PC-3 (cell line): ENCODE data around the gene TMEM18. TPM values are rescaled to one million over a fixed set of nuclear protein-coding genes. Genes with fewer than 3 reads are reported as not detected.

Experiments
- ATAC-seq: fragments of 200-7000 bp; cut with Tn5 transposase; 2 replicates; pipeline ENCODE4 v1.9.1; 2020; ENCODE audit warnings: mild to moderate bottlenecking, moderate library complexity
- BruUV-seq: library from RNA; stranded (reverse); fragments of 400-500 nt; replicated peaks from 2 replicates; lab custom pipeline; 2021; lab: Mats Ljungman, UMichigan
- CTCF ChIA-PET: fragments of 300-600 bp; sonication (Branson Sonifier 250); formaldehyde crosslinking; loops from one replicate; lab custom pipeline; 2022; ENCODE audit warnings: antibody characterized with exemption; lab: Charles Lee
- POLR2A ChIA-PET: fragments of 300-600 bp; sonication (Branson Sonifier 250); formaldehyde crosslinking; loops from one replicate; lab custom pipeline; 2022; ENCODE audit warnings: antibody characterized with exemption; ENCODE audit not compliant: unreplicated experiment; lab: Charles Lee
- DNase-seq: peaks from one replicate; pipeline ENCODE4 v3.0.0-alpha.2; 2015
- H2AFZ ChIP-seq: fragments of 300-600 bp; sonication (generic); 2 replicates; pipeline ENCODE4 v1.6.0; 2016; ENCODE audit warnings: antibody characterized with exemption, low read length
- H3F3A ChIP-seq: fragments of 300-600 bp; sonication (generic); one replicate; pipeline ENCODE4 v1.6.0; 2017; ENCODE audit warnings: antibody characterized with exemption, low read length, control low read depth, mild to moderate bottlenecking; ENCODE audit not compliant: unreplicated experiment
- H3K27ac ChIP-seq: fragments of 300-600 bp; sonication (generic); 2 replicates; pipeline ENCODE4 v1.5.1; 2016; ENCODE audit warnings: mild to moderate bottlenecking, low read length
- H3K27me3 ChIP-seq: fragments of 300-600 bp; sonication (generic); 2 replicates; pipeline ENCODE4 v1.6.1; 2016; ENCODE audit warnings: low read length, mixed read lengths
- H3K36me3 ChIP-seq: fragments of 300-600 bp; sonication (generic); 2 replicates; pipeline ENCODE4 v1.6.1; 2016; ENCODE audit warnings: low read depth, mixed run types, low read length, mixed read lengths
- H3K4me1 ChIP-seq: fragments of 300-600 bp; sonication (generic); 2 replicates; pipeline ENCODE4 v1.5.1; 2016; ENCODE audit warnings: low read length; ENCODE audit not compliant: insufficient read depth
- H3K4me2 ChIP-seq: fragments of 300-600 bp; sonication (generic); 2 replicates; pipeline ENCODE4 v1.6.0; 2016; ENCODE audit warnings: low read length
- H3K4me3 ChIP-seq: fragments of 300-600 bp; sonication (generic); 2 replicates; pipeline ENCODE4 v1.5.1; 2016; ENCODE audit warnings: mild to moderate bottlenecking, low read length, mixed read lengths
- H3K79me2 ChIP-seq: fragments of 300-600 bp; sonication (generic); 2 replicates; pipeline ENCODE4 v1.6.1; 2017; ENCODE audit warnings: low read length, mixed read lengths
- H3K9ac ChIP-seq: fragments of 300-600 bp; sonication (generic); 2 replicates; pipeline ENCODE4 v1.6.0; 2016; ENCODE audit warnings: mild to moderate bottlenecking, low read length
- H3K9me2 ChIP-seq: fragments of 300-600 bp; sonication (generic); replicated peaks from 2 replicates; pipeline ENCODE4 v1.6.1; 2016; ENCODE audit warnings: mixed run types, low read length, mixed read lengths
- H3K9me3 ChIP-seq: fragments of 300-600 bp; sonication (generic); 2 replicates; pipeline ENCODE4 v1.6.1; 2016; ENCODE audit warnings: low read length, mixed read lengths
- H4K20me1 ChIP-seq: fragments of 300-600 bp; sonication (generic); 2 replicates; pipeline ENCODE4 v1.6.1; 2016; ENCODE audit warnings: low read length, mixed read lengths
- EZH2 ChIP-seq: fragments of 300-600 bp; sonication (generic); IDR thresholded peaks from one replicate; pipeline ENCODE4 v1.6.1; 2017; ENCODE audit warnings: antibody characterized with exemption, mild to moderate bottlenecking, low read length; ENCODE audit not compliant: unreplicated experiment
- EZH2phosphoT487 ChIP-seq: fragments of 300-600 bp; sonication (generic); IDR thresholded peaks from 2 replicates; pipeline ENCODE4 v1.6.1; 2018; ENCODE audit warnings: mild to moderate bottlenecking, antibody characterized with exemption, low read length, borderline replicate concordance
- intact Hi-C: fragments of 100-400 bp; cut with micrococcal nuclease; formaldehyde crosslinking; loops from 2 replicates; pipeline ENCODE4 v1.9.0; 2023
- total RNA-seq: library from RNA; depleted of rRNA; stranded (reverse); fragments of >200 nt; gene quantifications from 2 replicates; pipeline ENCODE4 v1.2.3, GENCODE V29; 2014
- TF ChIP-seq, protein P1 (sequence below): fragments of 300-600 bp; sonication (generic); conservative IDR thresholded peaks from 2 replicates; pipeline ENCODE4 v1.5.1; 2017; ENCODE audit warnings: antibody characterized with exemption, low read depth, mild to moderate bottlenecking, low read length

Gene TMEM18
- total RNA-seq, 1 experiment from 2014 or later: 25.5 TPM

DNA sequence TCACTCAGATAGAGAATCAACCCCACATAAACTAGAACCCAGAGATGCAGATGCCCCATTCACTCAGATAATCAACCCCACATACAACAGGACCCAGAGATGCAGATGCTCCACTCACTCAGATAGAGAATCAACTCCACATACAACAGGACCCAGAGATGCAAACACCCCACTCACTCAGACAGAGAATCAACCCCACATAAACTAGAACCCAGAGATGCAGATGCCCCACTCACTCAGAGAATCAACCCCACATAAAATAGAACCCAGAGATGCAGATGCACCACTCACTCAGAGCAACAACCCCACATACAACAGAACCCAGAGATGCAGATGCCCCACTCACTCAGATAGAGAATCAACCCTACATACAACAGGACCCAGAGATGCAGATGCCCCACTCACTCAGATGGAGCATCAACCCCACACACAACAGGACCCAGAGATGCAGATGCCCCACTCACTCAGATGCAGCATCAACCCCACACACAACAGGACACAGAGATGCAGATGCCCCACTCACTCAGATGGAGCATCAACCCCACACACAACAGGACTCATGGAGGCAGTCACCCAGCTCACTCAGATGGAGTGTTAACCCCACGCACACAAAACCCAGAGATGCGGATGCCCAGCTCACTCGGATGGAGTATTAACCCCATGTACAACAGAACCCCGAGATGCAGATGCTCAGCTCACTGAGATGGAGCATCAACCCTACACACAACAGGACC lies 11.7 kb downstream of the TMEM18 start:
- Histone ChIP-seq H3K79me2 (no peaks in the 10 kb centered on the region), H3K4me3 (no peak overlapping the region), H3K4me2 (no peak overlapping the region), H2AFZ (no peak overlapping the region), H3K9me3 (no peaks in the 10 kb centered on the region), H3F3A (no peaks in the 10 kb centered on the region), H3K36me3 (peaks cover 23% of the 10 kb centered on the region), H3K9me2 (no peaks in the 10 kb centered on the region), H3K4me1 (peaks cover 13% of the 10 kb centered on the region; the same call in 1 of the 2 replicates), H3K27ac (no peak overlapping the region), H3K27me3 (no peaks in the 10 kb centered on the region), H4K20me1 (no peaks in the 10 kb centered on the region), H3K9ac (no peak overlapping the region)
- ATAC-seq (no peak), DNase-seq (no peak)
- TF ChIP-seq EZH2phosphoT487 (no peak), EZH2 (no peak)
- TF ChIP-seq, protein P1, sequence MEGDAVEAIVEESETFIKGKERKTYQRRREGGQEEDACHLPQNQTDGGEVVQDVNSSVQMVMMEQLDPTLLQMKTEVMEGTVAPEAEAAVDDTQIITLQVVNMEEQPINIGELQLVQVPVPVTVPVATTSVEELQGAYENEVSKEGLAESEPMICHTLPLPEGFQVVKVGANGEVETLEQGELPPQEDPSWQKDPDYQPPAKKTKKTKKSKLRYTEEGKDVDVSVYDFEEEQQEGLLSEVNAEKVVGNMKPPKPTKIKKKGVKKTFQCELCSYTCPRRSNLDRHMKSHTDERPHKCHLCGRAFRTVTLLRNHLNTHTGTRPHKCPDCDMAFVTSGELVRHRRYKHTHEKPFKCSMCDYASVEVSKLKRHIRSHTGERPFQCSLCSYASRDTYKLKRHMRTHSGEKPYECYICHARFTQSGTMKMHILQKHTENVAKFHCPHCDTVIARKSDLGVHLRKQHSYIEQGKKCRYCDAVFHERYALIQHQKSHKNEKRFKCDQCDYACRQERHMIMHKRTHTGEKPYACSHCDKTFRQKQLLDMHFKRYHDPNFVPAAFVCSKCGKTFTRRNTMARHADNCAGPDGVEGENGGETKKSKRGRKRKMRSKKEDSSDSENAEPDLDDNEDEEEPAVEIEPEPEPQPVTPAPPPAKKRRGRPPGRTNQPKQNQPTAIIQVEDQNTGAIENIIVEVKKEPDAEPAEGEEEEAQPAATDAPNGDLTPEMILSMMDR: no peak
- BruUV-seq: no TSS peak
- intact Hi-C loops: loop anchor here (2.0 to 5.0 kb wide), 2 partner anchors 33 to 137 kb away; no protein-coding TSS in a partner anchor
- ChIA-PET CTCF (no interaction called here), POLR2A (no interaction called here)

DNA sequence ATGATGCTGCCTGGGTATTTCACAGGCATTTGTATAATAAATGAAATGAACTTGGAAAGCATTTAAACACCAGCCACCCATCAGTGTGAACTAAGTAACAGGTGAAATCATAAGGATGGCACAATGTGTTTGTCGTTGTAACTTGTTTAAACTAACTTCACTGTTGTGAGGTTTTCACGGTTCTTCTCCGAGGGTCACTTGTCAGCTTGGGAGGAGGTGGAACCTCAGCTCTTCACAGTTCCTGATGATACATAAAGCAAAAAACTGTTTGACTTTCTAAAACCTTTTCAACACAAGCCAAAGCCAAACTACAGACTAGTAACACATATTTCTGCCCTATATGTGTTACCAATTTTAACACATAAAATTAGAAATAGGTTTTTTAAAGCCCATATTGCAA lies 13.1 kb downstream of the TMEM18 start:
- H3K4me3 ChIP-seq: no peak overlapping the region
- no TSS peak for BruUV-seq
- H3K79me2 ChIP-seq: no peaks in the 10 kb centered on the region
- intact Hi-C loops: no loop called here
- H2AFZ ChIP-seq: no peak overlapping the region
- H3K9ac ChIP-seq: no peak overlapping the region
- DNase-seq: no peak
- CTCF ChIA-PET: no interaction called here
- peaks cover 23% of the 10 kb centered on the region for H3K36me3 ChIP-seq
- H3K27ac ChIP-seq: no peak overlapping the region
- ATAC-seq: no peak
- no peaks in the 10 kb centered on the region for H3F3A ChIP-seq
- TF ChIP-seq EZH2phosphoT487: no peak
- TF ChIP-seq, protein P1: no peak
- peaks cover 8% of the 10 kb centered on the region; the same call in 1 of the 2 replicates for H3K4me1 ChIP-seq
- H3K9me2 ChIP-seq: no peaks in the 10 kb centered on the region
- no peaks in the 10 kb centered on the region for H3K27me3 ChIP-seq
- H3K9me3 ChIP-seq: no peaks in the 10 kb centered on the region
- POLR2A ChIA-PET: no interaction called here
- no peak overlapping the region for H3K4me2 ChIP-seq
- H4K20me1 ChIP-seq: no peaks in the 10 kb centered on the region

DNA sequence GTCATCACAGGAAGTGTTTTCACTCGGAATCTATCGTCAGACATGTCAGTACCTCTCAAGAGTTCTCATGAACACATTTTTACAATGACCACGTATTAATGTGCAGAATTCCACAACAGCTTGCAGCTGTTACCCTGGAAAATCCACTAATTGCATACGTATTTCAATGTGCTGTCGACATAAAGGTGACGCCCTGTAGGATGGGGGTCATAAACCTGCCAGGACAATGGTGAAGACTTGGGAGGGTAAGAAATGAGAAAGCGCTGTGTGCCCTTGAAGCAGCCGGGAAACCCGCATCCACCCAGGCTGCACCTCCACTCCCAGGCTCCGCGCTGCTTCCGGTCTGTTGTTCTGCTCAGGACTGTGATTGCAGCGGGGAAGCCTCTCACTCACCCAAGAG lies 14.0 kb downstream of the TMEM18 start:
- DNase-seq (no peak), ATAC-seq (no peak)
- no peak overlapping the region for H3K4me3 ChIP-seq
- no peak overlapping the region for H3K27ac ChIP-seq
- H3K9ac ChIP-seq: no peak overlapping the region
- BruUV-seq: no TSS peak
- H3K36me3 ChIP-seq: peaks cover 15% of the 10 kb centered on the region
- H3K79me2 ChIP-seq: no peaks in the 10 kb centered on the region
- ChIA-PET CTCF (interaction anchor here (1.0 kb wide), 1 partner anchor 133 kb away, joined by 4 read pairs; no protein-coding TSS in a partner anchor), POLR2A (no interaction called here)
- H3K4me1 ChIP-seq: peaks cover 8% of the 10 kb centered on the region; the same call in 1 of the 2 replicates
- no peak for TF ChIP-seq EZH2phosphoT487
- no peak for TF ChIP-seq EZH2
- TF ChIP-seq, protein P1: no peak
- H3F3A ChIP-seq: no peaks in the 10 kb centered on the region
- H3K9me3 ChIP-seq: no peaks in the 10 kb centered on the region
- intact Hi-C loops: no loop called here
- no peak overlapping the region for H3K4me2 ChIP-seq
- no peaks in the 10 kb centered on the region for H4K20me1 ChIP-seq
- H3K27me3 ChIP-seq: no peaks in the 10 kb centered on the region
- no peak overlapping the region for H2AFZ ChIP-seq
- H3K9me2 ChIP-seq: no peaks in the 10 kb centered on the region
